NCI-H2196 (cell line): Measurements from ENCODE around the gene MOSPD3.

Experiments
- DNase-seq: peaks from one replicate; lab custom pipeline; 2025; ENCODE audit not compliant: unreplicated experiment; lab: John Stamatoyannopoulos, UW

Gene MOSPD3

GRCh38 chr7:100662194-100662776 is 49.9 kb downstream of the MOSPD3 start:
- peak; percentile 15 for DNase-seq
